CD14-positive monocyte (primary cell): ENCODE results near the gene RTP3. TPM values are rescaled to one million over a fixed set of nuclear protein-coding genes. Genes with fewer than 3 reads are reported as not detected.
"Not testable (repeated sequence)": the region's sequence is repeated elsewhere in the genome, so short reads cannot be mapped to it uniquely, and the experiment has no call there.

Source experiments
- DNase-seq, 3 donors: peaks; one replicate each; pipeline ENCODE4 v3.0.0-alpha.2; 2011 to 2022
- H2AFZ ChIP-seq: 2 replicates; pipeline ENCODE4 v1.6.0; 2012; ENCODE audit warnings: mild to moderate bottlenecking, low read depth, low read length, inconsistent platforms; ENCODE audit not compliant: insufficient read depth, poor library complexity, severe bottlenecking
- H3K27ac ChIP-seq, 2 donors: 1 replicate in 1 of 2; 2 replicates in 1 of 2; pipeline ENCODE4 v1.5.1; 2012 to 2013; ENCODE audit warnings: low read length in 2 of 2, control low read depth in 1 of 2, inconsistent platforms in 1 of 2, low read depth in 1 of 2, mild to moderate bottlenecking in 1 of 2
- H3K27me3 ChIP-seq, 2 donors: one replicate each; pipeline versions ENCODE4 v1.6.0 to v1.6.1; 2011 to 2013; ENCODE audit warnings: low read length in 2 of 2; ENCODE audit not compliant: control insufficient read depth in 2 of 2, insufficient read depth in 2 of 2
- H3K36me3 ChIP-seq, 2 donors: replicated peaks in 1 of 2; 1 replicate in 1 of 2; 2 replicates in 1 of 2; pipeline versions ENCODE4 v1.5.1 to v1.6.1; 2012 to 2013; ENCODE audit warnings: low read length in 2 of 2, control low read depth in 1 of 2, inconsistent platforms in 1 of 2, mild to moderate bottlenecking in 1 of 2; ENCODE audit not compliant: insufficient read depth in 2 of 2, control insufficient read depth in 1 of 2
- H3K4me1 ChIP-seq, 2 donors: 1 replicate in 1 of 2; 2 replicates in 1 of 2; pipeline versions ENCODE4 v1.5.1 to v1.6.1; 2012 to 2013; ENCODE audit warnings: low read length in 2 of 2, control low read depth in 1 of 2, inconsistent platforms in 1 of 2, mild to moderate bottlenecking in 1 of 2, moderate library complexity in 1 of 2; ENCODE audit not compliant: insufficient read depth in 2 of 2, control insufficient read depth in 1 of 2
- H3K4me2 ChIP-seq: replicated peaks from 2 replicates; pipeline ENCODE3; 2012; ENCODE audit warnings: low read length, moderate library complexity, mild to moderate bottlenecking; ENCODE audit not compliant: poor library complexity, severe bottlenecking; ENCODE audit errors: extremely low read depth
- H3K4me3 ChIP-seq, 3 experiments: fragments of 200-600 bp in 1 of 3; sonication (generic) in 1 of 3; replicated peaks in 1 of 3; 1 replicate in 2 of 3; 2 replicates in 1 of 3; pipeline ENCODE4 v1.5.1; 2011 to 2013; ENCODE audit warnings: low read length in 3 of 3, mild to moderate bottlenecking in 3 of 3, control low read depth in 2 of 3, low read depth in 2 of 3, inconsistent platforms in 1 of 3, moderate library complexity in 1 of 3
- H3K79me2 ChIP-seq: 2 replicates; pipeline ENCODE4 v1.6.0; 2012; ENCODE audit warnings: mild to moderate bottlenecking, control low read depth, inconsistent platforms, low read length, moderate library complexity; ENCODE audit not compliant: insufficient read depth
- H3K9ac ChIP-seq: 2 replicates; pipeline ENCODE4 v1.6.0; 2017; ENCODE audit warnings: low read length, mild to moderate bottlenecking; ENCODE audit not compliant: insufficient read depth, poor library complexity, severe bottlenecking
- H3K9me3 ChIP-seq, 2 donors: replicated peaks in 1 of 2; 1 replicate in 1 of 2; 2 replicates in 1 of 2; pipeline versions ENCODE4 v1.5.1 to v1.6.1; 2012 to 2013; ENCODE audit warnings: low read length in 2 of 2, control low read depth in 1 of 2; ENCODE audit not compliant: control insufficient read depth in 1 of 2, insufficient read depth in 1 of 2
- H4K20me1 ChIP-seq: 2 replicates; pipeline ENCODE4 v1.6.0; 2012; ENCODE audit warnings: mild to moderate bottlenecking, low read length, control low read depth, moderate library complexity; ENCODE audit not compliant: insufficient read depth
- H3K27ac Mint-ChIP-seq, 7 donors: one replicate each; pipeline ENCODE4 v1.8.0; 2020; ENCODE audit warnings: mild to moderate bottlenecking in 7 of 7, mixed read lengths in 7 of 7, moderate library complexity in 6 of 7, inconsistent platforms in 2 of 7
- H3K27me3 Mint-ChIP-seq, 3 donors: one replicate each; pipeline ENCODE4 v1.8.0; 2021 to 2022; ENCODE audit warnings: low read depth in 3 of 3, mild to moderate bottlenecking in 3 of 3, mixed read lengths in 3 of 3, moderate library complexity in 3 of 3, inconsistent platforms in 1 of 3
- H3K36me3 Mint-ChIP-seq, 2 donors: one replicate each; pipeline ENCODE4 v1.8.0; 2020; ENCODE audit warnings: mixed read lengths in 2 of 2, inconsistent platforms in 1 of 2, mild to moderate bottlenecking in 1 of 2
- H3K4me1 Mint-ChIP-seq: one replicate; pipeline ENCODE4 v1.8.0; 2020; ENCODE audit warnings: mild to moderate bottlenecking, mixed read lengths
- H3K4me3 Mint-ChIP-seq, 2 donors: one replicate each; pipeline ENCODE4 v1.8.0; 2020; ENCODE audit warnings: mild to moderate bottlenecking in 2 of 2, mixed read lengths in 2 of 2, moderate library complexity in 1 of 2
- H3K9me3 Mint-ChIP-seq, 7 donors: one replicate each; pipeline ENCODE4 v1.8.0; 2020 to 2022; ENCODE audit warnings: mixed read lengths in 7 of 7, mild to moderate bottlenecking in 6 of 7, moderate library complexity in 6 of 7, inconsistent platforms in 2 of 7
- WGBS: methylation state at CpG from one replicate; pipeline ENCODE4 v1.1.5; 2013; ENCODE audit warnings: missing lambda C conversion rate; ENCODE audit not compliant: insufficient coverage; 5-methylcytosine and 5-hydroxymethylcytosine counted together
- intact Hi-C, 2 donors: fragments of 100-400 bp; cut with micrococcal nuclease; formaldehyde crosslinking; loops; one replicate each; pipeline versions ENCODE4 v1.15.0 to v1.15.1; 2023
- polyA plus RNA-seq, 3 donors: library from polyadenylated mRNA; depleted of rRNA in 1 of 3; unstranded in 2 of 3; stranded (reverse) in 1 of 3; fragments of 300-500 nt in 2 of 3; fragments of >200 nt in 1 of 3; fragmentation: Illumina TruSeq in 2 of 3; gene quantifications; 1 replicate in 2 of 3; 2 replicates in 1 of 3; pipeline ENCODE4 v1.2.3, GENCODE V29; 2012 to 2021
- TF ChIP-seq, protein P1 (sequence below): fragments of 200-600 bp; IDR thresholded peaks from one replicate; pipeline ENCODE4 v1.8.0; 2022; ENCODE audit warnings: antibody characterized with exemption, mild to moderate bottlenecking

Gene RTP3
- polyA plus RNA-seq, 3 donors, result not detected

DNA sequence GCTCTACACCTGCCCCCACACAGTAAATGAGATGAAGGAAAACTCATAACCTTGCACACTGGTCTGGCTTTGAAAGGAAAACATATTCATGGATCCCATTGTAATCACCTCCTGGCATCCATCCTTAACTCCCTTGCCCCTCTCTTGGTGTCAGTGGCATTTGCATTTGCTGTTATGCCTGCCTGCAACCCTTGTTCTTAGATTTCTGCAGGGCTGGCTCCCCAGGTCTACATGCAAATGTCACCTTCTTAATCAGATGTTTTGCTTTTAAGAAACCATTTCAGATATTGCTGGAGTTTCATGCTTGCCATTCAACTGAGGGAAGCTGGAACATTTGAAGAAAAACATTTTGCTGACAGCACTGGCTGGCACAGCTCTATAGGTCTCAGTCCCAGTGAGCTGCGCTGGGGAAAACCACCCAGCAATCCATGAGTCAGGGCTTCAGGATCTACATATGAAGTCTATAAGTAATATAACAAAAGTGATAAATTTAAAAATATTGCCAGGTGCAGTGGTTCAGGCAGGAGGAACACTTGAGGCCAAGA lies 49.2 kb downstream of the RTP3 start:
- intact Hi-C loops, result no loop called here
- Histone ChIP-seq H2AFZ (no peak overlapping the region), H3K9me3 (no peaks in the 10 kb centered on the region), H3K27ac (no peak overlapping the region), H4K20me1 (no peaks in the 10 kb centered on the region), H3K4me2 (no peak overlapping the region), H3K27me3 (no peaks in the 10 kb centered on the region), H3K79me2 (no peaks in the 10 kb centered on the region), H3K9ac (no peak overlapping the region), H3K4me1 (peaks cover 0 to 3% of the 10 kb centered on the region in 2 donors), H3K4me3 (no peak overlapping the region), H3K36me3 (no peaks in the 10 kb centered on the region)
- peaks cover 0 to 3% (median 0%) of the 10 kb centered on the region in 7 donors for H3K9me3 Mint-ChIP-seq
- no peak for DNase-seq
- TF ChIP-seq, protein P1, sequence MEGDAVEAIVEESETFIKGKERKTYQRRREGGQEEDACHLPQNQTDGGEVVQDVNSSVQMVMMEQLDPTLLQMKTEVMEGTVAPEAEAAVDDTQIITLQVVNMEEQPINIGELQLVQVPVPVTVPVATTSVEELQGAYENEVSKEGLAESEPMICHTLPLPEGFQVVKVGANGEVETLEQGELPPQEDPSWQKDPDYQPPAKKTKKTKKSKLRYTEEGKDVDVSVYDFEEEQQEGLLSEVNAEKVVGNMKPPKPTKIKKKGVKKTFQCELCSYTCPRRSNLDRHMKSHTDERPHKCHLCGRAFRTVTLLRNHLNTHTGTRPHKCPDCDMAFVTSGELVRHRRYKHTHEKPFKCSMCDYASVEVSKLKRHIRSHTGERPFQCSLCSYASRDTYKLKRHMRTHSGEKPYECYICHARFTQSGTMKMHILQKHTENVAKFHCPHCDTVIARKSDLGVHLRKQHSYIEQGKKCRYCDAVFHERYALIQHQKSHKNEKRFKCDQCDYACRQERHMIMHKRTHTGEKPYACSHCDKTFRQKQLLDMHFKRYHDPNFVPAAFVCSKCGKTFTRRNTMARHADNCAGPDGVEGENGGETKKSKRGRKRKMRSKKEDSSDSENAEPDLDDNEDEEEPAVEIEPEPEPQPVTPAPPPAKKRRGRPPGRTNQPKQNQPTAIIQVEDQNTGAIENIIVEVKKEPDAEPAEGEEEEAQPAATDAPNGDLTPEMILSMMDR, result no peak
- no peaks in the 10 kb centered on the region for H3K36me3 Mint-ChIP-seq
- no peak overlapping the region for H3K4me3 Mint-ChIP-seq
- peaks cover 4% of the 10 kb centered on the region for H3K4me1 Mint-ChIP-seq
- WGBS, result no CpG with 5 or more reads among the region's 1 CpG
- H3K27me3 Mint-ChIP-seq, result peaks cover 0 to 4% (median 3%) of the 10 kb centered on the region in 3 donors
- H3K27ac Mint-ChIP-seq, result no peak overlapping the region

DNA sequence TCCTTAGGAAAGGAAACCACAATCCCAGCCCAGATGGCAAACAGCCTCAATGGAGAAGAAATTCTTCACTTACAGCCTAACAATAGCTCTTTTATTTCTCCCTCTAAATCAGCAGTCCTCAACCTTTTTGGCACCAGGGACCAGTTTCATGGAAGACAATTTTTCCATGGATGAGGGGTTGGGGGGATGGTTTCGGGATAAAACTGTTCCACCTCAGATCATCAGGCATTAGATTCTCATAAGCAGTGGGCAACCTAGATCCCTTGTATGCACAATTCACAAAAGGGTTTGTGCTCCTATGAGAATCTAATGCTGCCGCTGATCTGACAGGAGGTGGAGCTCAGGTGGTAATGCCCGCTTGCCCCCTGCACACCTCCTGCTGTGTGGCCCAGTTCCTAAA lies 50.8 kb downstream of the RTP3 start:
- H3K36me3 Mint-ChIP-seq, H4K20me1 ChIP-seq, H3K4me1 ChIP-seq, H3K27ac Mint-ChIP-seq, intact Hi-C loops, H3K79me2 ChIP-seq, H3K9ac ChIP-seq, H3K4me3 ChIP-seq, H2AFZ ChIP-seq, H3K27ac ChIP-seq, H3K4me2 ChIP-seq, H3K4me1 Mint-ChIP-seq, H3K27me3 ChIP-seq, H3K4me3 Mint-ChIP-seq, H3K27me3 Mint-ChIP-seq, H3K9me3 Mint-ChIP-seq, DNase-seq, H3K36me3 ChIP-seq, H3K9me3 ChIP-seq: not testable (repeated sequence)
- WGBS, result 100% methylated on average over 2 of the region's 3 CpGs
